HG03196 (cell line): ENCODE results near the gene THSD4.

Experiments
- ATAC-seq: cut with Tn5 transposase; IDR thresholded peaks from one replicate; pipeline ENCODE4 v1.9.1; 2021; ENCODE audit not compliant: unreplicated experiment

The THSD4 gene

GRCh38 chr15:71469413-71469812 lies 354.1 kb downstream of the THSD4 start:
- ATAC-seq: no peak

GRCh38 chr15:71471347-71471746 lies 356.1 kb downstream of the THSD4 start:
- ATAC-seq: no peak

GRCh38 chr15:71472566-71472965 lies 357.3 kb downstream of the THSD4 start:
- no peak for ATAC-seq

GRCh38 chr15:71473751-71474150 lies 358.5 kb downstream of the THSD4 start:
- ATAC-seq: no peak

GRCh38 chr15:71476823-71477222 lies 361.6 kb downstream of the THSD4 start:
- no peak for ATAC-seq

- no peak for ATAC-seq
Measured at GRCh38 chr15:71480556-71480955, 365.3 kb downstream of the THSD4 start.

GRCh38 chr15:71484080-71484479 lies 368.8 kb downstream of the THSD4 start:
- ATAC-seq: no peak

- ATAC-seq: no peak
Measured at GRCh38 chr15:71485094-71485693, 369.9 kb downstream of the THSD4 start.

GRCh38 chr15:71489570-71489969 lies 374.3 kb downstream of the THSD4 start:
- no peak for ATAC-seq

- ATAC-seq: no peak
Measured at GRCh38 chr15:71493526-71493925, 378.3 kb downstream of the THSD4 start.

- no peak for ATAC-seq
Measured at GRCh38 chr15:71494563-71495397, 379.5 kb downstream of the THSD4 start.

GRCh38 chr15:71495398-71495780 lies 380.1 kb downstream of the THSD4 start:
- ATAC-seq: no peak

GRCh38 chr15:71496336-71496955 lies 381.2 kb downstream of the THSD4 start:
- ATAC-seq: no peak

GRCh38 chr15:71501344-71502076 lies 386.2 kb downstream of the THSD4 start:
- ATAC-seq: no peak

- ATAC-seq: no peak
Measured at GRCh38 chr15:71502077-71502432, 386.8 kb downstream of the THSD4 start.

- ATAC-seq: no peak
Measured at GRCh38 chr15:71505962-71506361, 390.7 kb downstream of the THSD4 start.

GRCh38 chr15:71506946-71507345 lies 391.7 kb downstream of the THSD4 start:
- no peak for ATAC-seq

GRCh38 chr15:71508081-71508682 lies 392.9 kb downstream of the THSD4 start:
- no peak for ATAC-seq

- ATAC-seq: no peak
Measured at GRCh38 chr15:71509139-71509538, 393.9 kb downstream of the THSD4 start.

- no peak for ATAC-seq
Measured at GRCh38 chr15:71510763-71511162, 395.5 kb downstream of the THSD4 start.
